Raji (cell line): ENCODE data around the gene PLRG1.

Experiments used
- POLR2A ChIP-seq: IDR thresholded peaks from 2 replicates; pipeline ENCODE4 v1.6.1; 2011; ENCODE audit warnings: low read depth, low read length, control low read depth; ENCODE audit not compliant: insufficient read depth

The PLRG1 gene

GRCh38 chr4:154506253-154506652 is 43.9 kb downstream of the PLRG1 start:
- no peak for TF ChIP-seq POLR2A

- no peak for TF ChIP-seq POLR2A
Measured at GRCh38 chr4:154503598-154503997, 46.6 kb downstream of the PLRG1 start.

- TF ChIP-seq POLR2A = no peak
Measured at GRCh38 chr4:154502111-154502510, 48.1 kb downstream of the PLRG1 start.

- TF ChIP-seq POLR2A = no peak
Measured at GRCh38 chr4:154497889-154498288, 52.3 kb downstream of the PLRG1 start.

GRCh38 chr4:154495867-154496266 is 54.3 kb downstream of the PLRG1 start:
- no peak for TF ChIP-seq POLR2A

GRCh38 chr4:154492288-154492687 is 57.9 kb downstream of the PLRG1 start:
- no peak for TF ChIP-seq POLR2A

- TF ChIP-seq POLR2A = no peak
Measured at GRCh38 chr4:154491341-154492271, 58.6 kb downstream of the PLRG1 start, which contains the start of gene DCHS2. Gene DCHS2, minus strand, starts transcription at chr4:154491799. Its CDS starts 444 bp downstream, at chr4:154491355.

GRCh38 chr4:154490583-154491340 is 59.4 kb downstream of the PLRG1 start:
- TF ChIP-seq POLR2A = no peak

- TF ChIP-seq POLR2A = no peak
Measured at GRCh38 chr4:154490234-154490582, 60.0 kb downstream of the PLRG1 start.

- no peak for TF ChIP-seq POLR2A
Measured at GRCh38 chr4:154489558-154490233, 60.5 kb downstream of the PLRG1 start.

GRCh38 chr4:154487145-154487544 is 63.1 kb downstream of the PLRG1 start:
- TF ChIP-seq POLR2A = no peak

- TF ChIP-seq POLR2A = no peak
Measured at GRCh38 chr4:154485127-154485773, 65.0 kb downstream of the PLRG1 start.
